HuH-7 (cell line): Measurements from ENCODE around the gene KDR.

Experiments used
- DNase-seq: peaks from one replicate; pipeline ENCODE4 v3.0.0; 2011; ENCODE audit warnings: low spot score

The KDR gene

DNA sequence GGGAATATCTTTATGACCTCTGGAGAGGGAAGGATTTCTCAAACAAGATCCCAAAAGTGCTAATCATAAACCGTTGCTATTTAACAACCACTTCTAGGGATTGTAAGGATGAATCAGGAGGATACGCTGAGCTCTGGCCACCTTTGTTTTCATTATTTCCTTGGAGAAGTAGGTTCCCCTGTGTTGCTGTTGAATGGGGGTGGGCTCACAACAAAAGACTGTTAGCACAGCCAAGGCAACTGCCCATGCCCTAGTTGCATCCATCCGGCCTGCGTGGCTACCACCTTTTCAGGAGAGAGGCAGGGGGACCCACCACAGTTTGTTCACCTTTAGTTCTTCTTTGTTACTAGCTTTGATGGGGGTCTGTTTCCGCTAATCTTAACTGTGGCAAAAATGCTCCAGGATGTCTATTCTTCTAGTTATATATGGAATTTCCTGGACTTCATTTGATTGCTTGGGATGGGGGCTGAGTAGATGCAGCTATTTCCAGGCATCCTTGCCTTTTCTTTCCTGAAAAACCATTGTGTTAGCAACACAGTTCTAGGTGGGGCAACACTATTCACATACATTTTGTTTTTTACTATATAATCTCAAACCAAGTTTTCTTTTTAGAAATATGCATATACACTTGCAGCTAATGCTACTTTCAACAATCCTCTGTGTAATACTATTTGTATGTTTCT is 95.4 kb downstream of the KDR start:
- no peak for DNase-seq

DNA sequence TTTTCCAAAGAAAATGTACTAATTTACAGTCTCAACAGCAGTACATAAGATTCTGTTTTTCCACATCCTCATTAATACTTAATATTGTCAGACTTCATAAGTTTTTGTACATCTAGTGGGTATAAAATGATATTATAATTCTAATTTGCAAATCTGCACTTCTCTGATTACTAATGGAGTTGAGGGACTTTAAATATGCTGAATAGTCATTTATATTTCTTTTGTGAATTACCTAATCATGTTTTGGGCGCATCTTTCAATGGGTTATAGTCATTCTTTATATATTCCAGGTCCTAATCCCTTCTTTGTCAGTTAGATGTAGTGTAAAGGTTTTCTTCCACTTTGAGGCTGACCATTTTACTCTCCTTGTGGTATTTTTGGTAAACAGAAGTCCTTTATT is 96.1 kb downstream of the KDR start:
- no peak for DNase-seq
